NCI-H1417 (cell line): ENCODE data around the gene MKRN1.
"Not testable (repeated sequence)": the region's sequence is repeated elsewhere in the genome, so short reads cannot be mapped to it uniquely, and the experiment has no call there.

Experiments used
- DNase-seq, 3 experiments: peaks; one replicate each; lab custom pipeline; 2025; lab: John Stamatoyannopoulos, UW

Gene MKRN1

GRCh38 chr7:140439359-140439758, 39.9 kb downstream of the MKRN1 start:
- DNase-seq: no peak

- DNase-seq: no peak
Observed at GRCh38 chr7:140435252-140435895, 43.9 kb downstream of the MKRN1 start.

GRCh38 chr7:140433396-140433795, 45.9 kb downstream of the MKRN1 start:
- DNase-seq: no peak

DNA sequence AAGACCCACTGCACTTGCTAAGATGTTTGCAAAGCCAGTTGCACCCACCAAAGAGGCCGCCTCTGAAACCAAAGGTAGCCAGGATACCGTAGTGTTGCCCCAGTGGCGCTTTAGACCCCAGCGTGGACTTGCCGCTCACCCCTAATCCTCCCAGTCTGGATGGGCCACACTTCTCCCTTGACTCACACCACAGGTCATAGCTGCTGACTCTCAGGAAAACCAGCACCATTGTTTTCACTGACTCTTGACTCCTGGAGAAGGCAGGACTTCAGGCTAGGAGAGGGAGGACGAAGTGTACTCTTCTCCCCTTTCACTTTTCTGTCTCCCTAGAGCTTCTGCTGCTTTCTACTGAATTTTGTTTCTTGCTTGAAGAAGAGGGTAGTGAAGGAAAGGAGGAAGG, 53.2 kb downstream of the MKRN1 start:
- DNase-seq: no peak

DNA sequence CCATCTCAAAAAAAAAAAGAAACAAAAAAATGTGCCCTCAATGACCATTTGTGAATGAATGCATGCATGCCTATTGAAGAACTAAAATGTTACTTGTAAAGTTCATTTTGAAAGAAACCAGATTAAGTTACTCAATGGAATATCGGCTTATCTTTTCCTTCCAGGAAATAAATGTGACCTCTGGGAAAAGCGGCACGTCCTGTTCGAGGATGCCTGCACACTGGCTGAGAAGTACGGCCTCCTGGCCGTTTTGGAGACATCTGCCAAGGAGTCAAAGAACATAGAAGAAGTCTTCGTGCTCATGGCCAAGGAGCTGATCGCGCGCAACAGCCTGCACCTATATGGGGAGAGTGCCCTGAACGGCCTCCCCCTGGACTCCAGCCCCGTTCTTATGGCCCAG, 53.6 kb downstream of the MKRN1 start:
- DNase-seq: no peak

GRCh38 chr7:140423501-140423900, 55.8 kb downstream of the MKRN1 start:
- DNase-seq: no peak

DNA sequence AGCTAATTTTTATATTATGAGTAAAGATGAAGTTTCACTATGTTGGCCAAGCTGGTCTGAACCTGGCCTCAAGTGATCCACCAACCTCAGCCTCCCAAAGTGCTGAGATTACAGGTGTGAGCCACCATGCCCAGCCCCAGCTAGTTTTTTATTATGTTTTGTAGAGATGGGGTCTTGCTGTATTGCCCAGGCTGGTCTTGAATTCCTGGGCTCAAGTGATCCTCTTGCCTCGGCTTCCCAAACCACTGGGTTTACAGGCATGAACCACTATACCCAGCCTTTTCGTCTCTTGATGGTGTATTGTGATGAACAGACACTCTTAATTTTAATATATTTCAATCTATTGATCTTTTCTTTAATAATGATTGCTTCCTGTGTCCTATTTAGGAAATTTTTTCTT, 57.8 kb downstream of the MKRN1 start:
- DNase-seq: no peak

DNA sequence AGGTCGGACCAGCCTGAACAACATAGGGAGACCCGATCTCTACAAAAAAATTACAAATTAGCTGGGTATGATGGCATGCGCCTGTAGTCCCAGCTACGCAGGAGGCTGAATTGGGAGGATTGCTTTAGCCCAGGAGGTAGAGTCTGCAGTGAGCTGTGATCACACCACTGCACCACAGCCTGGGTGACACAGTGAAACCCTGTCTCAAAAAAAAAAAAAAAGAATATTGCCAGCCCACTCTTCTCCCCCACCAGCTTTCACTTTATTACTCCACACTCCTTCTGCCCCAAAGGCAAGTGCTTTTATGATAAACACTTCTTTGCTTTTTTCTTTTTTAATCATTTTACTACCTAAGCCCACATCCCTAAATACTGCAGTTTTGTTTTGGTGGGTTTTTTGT, 60.7 kb downstream of the MKRN1 start:
- peak in 1 of 3 experiments; percentile 55 for DNase-seq

DNA sequence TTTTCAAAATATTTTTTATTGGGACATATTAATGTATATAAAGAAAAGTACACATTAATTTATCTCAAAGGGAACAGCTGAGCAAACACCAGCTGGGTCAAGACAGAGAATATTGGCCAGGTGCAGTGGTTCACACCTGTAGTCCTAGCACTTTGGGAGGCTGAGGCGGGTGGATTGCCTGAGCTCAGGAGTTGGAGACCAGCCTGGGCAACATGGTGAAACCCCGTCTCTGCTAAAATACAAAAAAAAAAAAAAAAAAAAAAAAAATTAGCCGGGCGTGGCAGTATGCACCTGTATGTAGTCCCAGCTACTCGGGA, 61.2 kb downstream of the MKRN1 start:
- peak; percentile 42 to 96 (median 82) for DNase-seq

- DNase-seq: peak in 2 of 3 experiments; percentile 82 to 96
Observed at GRCh38 chr7:140417456-140418155, 61.7 kb downstream of the MKRN1 start.

DNA sequence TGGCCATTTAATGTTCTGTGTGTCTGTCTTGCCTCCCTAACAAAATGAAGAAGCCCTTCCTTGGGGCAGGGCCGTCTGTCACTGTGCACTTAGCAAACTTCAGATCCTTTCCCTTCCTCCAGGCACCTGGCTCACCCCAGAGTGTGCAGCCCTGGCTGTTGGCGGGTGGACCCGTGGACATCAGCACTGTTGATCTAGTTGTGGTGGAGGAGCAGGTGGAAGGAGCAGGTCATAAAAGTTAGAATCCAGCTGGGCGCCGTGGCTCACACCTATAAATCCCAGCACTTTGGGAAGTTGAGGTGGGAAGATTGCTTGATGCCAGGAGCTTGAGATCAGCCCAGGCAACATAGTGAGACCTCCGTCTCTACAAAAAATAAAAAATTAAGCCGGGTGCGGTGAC, 62.7 kb downstream of the MKRN1 start:
- peak in 1 of 3 experiments; percentile 33 for DNase-seq

- not testable (repeated sequence) for DNase-seq
Observed at GRCh38 chr7:140415816-140416215, 63.5 kb downstream of the MKRN1 start.

- DNase-seq: no peak
Observed at GRCh38 chr7:140415361-140415760, 63.9 kb downstream of the MKRN1 start.

GRCh38 chr7:140404565-140405065, 74.7 kb downstream of the MKRN1 start:
- DNase-seq: peak; percentile 32 to 67 (median 48)

DNA sequence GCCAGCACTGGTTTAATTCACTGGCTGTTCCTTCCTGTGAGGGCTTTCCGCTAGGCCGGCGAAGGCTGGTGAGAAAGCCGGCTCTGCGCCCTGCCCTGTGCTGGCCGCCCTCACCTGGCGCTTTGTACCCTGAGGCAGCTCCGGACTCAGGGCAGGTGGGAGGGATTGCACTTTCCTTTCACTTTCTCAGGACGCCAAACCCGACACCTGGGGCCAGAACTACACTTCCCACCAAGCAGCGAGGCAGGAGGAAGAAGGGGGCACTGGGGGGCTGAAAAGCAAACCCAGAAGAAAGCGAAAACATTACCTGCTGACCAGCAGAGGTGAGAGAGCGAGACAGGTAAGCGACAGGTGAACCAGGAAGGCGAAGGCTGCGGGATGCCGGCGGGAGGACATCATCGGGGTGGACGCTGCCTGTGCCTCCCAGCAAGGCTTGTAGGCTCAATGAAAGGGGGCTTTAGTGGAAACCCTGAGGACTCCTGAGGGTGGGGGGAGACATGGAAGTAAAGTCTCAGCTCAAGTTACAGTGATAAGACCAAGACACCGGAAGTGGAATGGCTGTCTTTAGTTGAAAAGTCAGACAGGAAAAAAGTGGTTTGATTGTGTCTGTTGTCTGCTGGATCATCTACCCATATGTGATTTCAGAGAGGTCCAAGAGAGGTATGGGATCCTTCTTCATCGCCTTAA, 75.3 kb downstream of the MKRN1 start, which contains the start of gene RAB19:
TSS of gene RAB19 (plus strand) at position 181 of the 687 bp plus-strand sequence. CDS start 3,589 bp downstream, outside the sequence.
- DNase-seq: peak; percentile 63 to 83 (median 78)
